PC-9 (cell line): ENCODE data around the gene TNIP3. TPM values are rescaled to one million over a fixed set of nuclear protein-coding genes. Genes with fewer than 3 reads are reported as not detected.

Source experiments
- Bru-seq: library from RNA; stranded (reverse); fragments of 400-500 nt; gene quantifications from one replicate; lab custom pipeline; 2021; lab: Mats Ljungman, UMichigan
- BruChase-seq, 2 experiments: library from RNA; stranded (reverse); fragments of 400-500 nt; gene quantifications; one replicate each; lab custom pipeline; 2021; lab: Mats Ljungman, UMichigan
- BruUV-seq: library from RNA; stranded (reverse); fragments of 400-500 nt; replicated peaks from 2 replicates; lab custom pipeline; 2021; lab: Mats Ljungman, UMichigan
- CTCF ChIA-PET: fragments of 300-600 bp; sonication (Branson Sonifier 250); formaldehyde crosslinking; loops from one replicate; lab custom pipeline; 2022; ENCODE audit warnings: antibody characterized with exemption; lab: Charles Lee
- POLR2A ChIA-PET: fragments of 300-600 bp; sonication (Branson Sonifier 250); formaldehyde crosslinking; loops from one replicate; lab custom pipeline; 2022; ENCODE audit warnings: antibody characterized with exemption; ENCODE audit not compliant: unreplicated experiment; lab: Charles Lee
- DNase-seq, 2 experiments: peaks; one replicate each; pipeline versions ENCODE4 v3.0.0 to v3.0.0-alpha.2; 2015 to 2022; ENCODE audit warnings: mixed read lengths in 1 of 2
- H2AFZ ChIP-seq: fragments of 200-600 bp; sonication (generic); 2 replicates; pipeline ENCODE4 v1.8.1; 2017; ENCODE audit warnings: antibody characterized with exemption
- H3F3A ChIP-seq: fragments of 200-600 bp; sonication (generic); 2 replicates; pipeline ENCODE4 v1.8.1; 2017; ENCODE audit warnings: antibody characterized with exemption, mild to moderate bottlenecking, low read depth; ENCODE audit not compliant: insufficient read depth
- H3K27ac ChIP-seq: fragments of 200-600 bp; sonication (generic); 2 replicates; pipeline ENCODE4 v1.6.1; 2016; ENCODE audit warnings: mixed run types
- H3K27me3 ChIP-seq: fragments of 200-600 bp; sonication (generic); 2 replicates; pipeline ENCODE4 v1.6.1; 2016; ENCODE audit warnings: low read depth, mixed run types; ENCODE audit not compliant: insufficient read depth
- H3K36me3 ChIP-seq: fragments of 200-600 bp; sonication (generic); 2 replicates; pipeline ENCODE4 v1.6.1; 2016; ENCODE audit warnings: low read depth, mixed run types
- H3K4me1 ChIP-seq: fragments of 200-600 bp; sonication (generic); replicated peaks from 2 replicates; pipeline ENCODE4 v1.6.1; 2016; ENCODE audit warnings: mixed run types; ENCODE audit not compliant: insufficient read depth
- H3K4me2 ChIP-seq: fragments of 200-600 bp; sonication (generic); 2 replicates; pipeline ENCODE4 v1.6.1; 2017; ENCODE audit warnings: mixed run types
- H3K4me3 ChIP-seq: fragments of 200-600 bp; sonication (generic); 2 replicates; pipeline ENCODE4 v1.6.1; 2016; ENCODE audit warnings: mixed run types
- H3K79me2 ChIP-seq: fragments of 200-600 bp; sonication (generic); 2 replicates; pipeline ENCODE4 v1.6.1; 2017; ENCODE audit warnings: low read depth, mixed run types
- H3K9me2 ChIP-seq: fragments of 200-600 bp; sonication (generic); 2 replicates; pipeline ENCODE4 v1.8.1; 2017; ENCODE audit warnings: mild to moderate bottlenecking; ENCODE audit not compliant: insufficient read depth
- H3K9me3 ChIP-seq: fragments of 200-600 bp; sonication (generic); 2 replicates; pipeline ENCODE4 v1.8.1; 2016; ENCODE audit warnings: low read depth; ENCODE audit not compliant: insufficient read depth
- H4K20me1 ChIP-seq: fragments of 200-600 bp; sonication (generic); 2 replicates; pipeline ENCODE4 v1.8.1; 2017; ENCODE audit not compliant: insufficient read depth
- CTCF ChIP-seq: fragments of 200-600 bp; sonication (generic); conservative IDR thresholded peaks from 2 replicates; pipeline ENCODE4 v1.6.1; 2017; ENCODE audit warnings: mixed run types, antibody characterized with exemption, mild to moderate bottlenecking, moderate library complexity
- EZH2 ChIP-seq: fragments of 200-600 bp; sonication (generic); IDR thresholded peaks from 2 replicates; pipeline ENCODE4 v1.8.0; 2017; ENCODE audit warnings: antibody characterized with exemption, low read depth
- intact Hi-C: fragments of 100-400 bp; cut with micrococcal nuclease; formaldehyde crosslinking; loops from one replicate; pipeline ENCODE4 v1.10.0; 2022; ENCODE audit not compliant: unreplicated experiment
- long read RNA-seq: library from polyadenylated mRNA; stranded (forward); transcript quantifications from one replicate; pipeline ENCODE4 v2.0.0, GENCODE V29; 2022
- total RNA-seq: library from RNA; stranded (reverse); gene quantifications from 2 replicates; pipeline ENCODE4 v1.2.3, GENCODE V29; 2021

The TNIP3 gene
- total RNA-seq (0.63 and 1.2 TPM in 2 replicates), Bru-seq, nascent RNA (percentile 20 among the genes with signal in this experiment), BruChase-seq, experiment 1, labeled RNA remaining after a 2-hour chase (percentile 13 among the genes with signal in this experiment), BruChase-seq, experiment 2, labeled RNA remaining after a 6-hour chase (percentile 17 among the genes with signal in this experiment)
- long read RNA-seq, partial matches to known transcripts: 1 of 4 reads
- long read RNA-seq, other reads (novel, unspliced or antisense): 3 of 4 reads

GRCh38 chr4:121164291-121164690, at the start of gene TNIP3:
Gene TNIP3 (minus strand): TSS chr4:121164321. CDS start chr4:121164125, 196 bp downstream.
- no peaks in the 10 kb centered on the region for H3K27me3 ChIP-seq
- H3K4me1 ChIP-seq: no peaks in the 10 kb centered on the region
- no peaks in the 10 kb centered on the region for H3K36me3 ChIP-seq
- no peaks in the 10 kb centered on the region for H3F3A ChIP-seq
- no peaks in the 10 kb centered on the region for H4K20me1 ChIP-seq
- BruUV-seq: no TSS peak
- no peaks in the 10 kb centered on the region for H3K9me3 ChIP-seq
- no peak within 1 kb of the TSS for H2AFZ ChIP-seq
- POLR2A ChIA-PET: no interaction called here
- intact Hi-C loops: no loop called here
- no peaks in the 10 kb centered on the region for H3K9me2 ChIP-seq
- H3K4me2 ChIP-seq: no peak within 1 kb of the TSS
- no peaks in the 10 kb centered on the region for H3K79me2 ChIP-seq
- DNase-seq: no peak
- TF ChIP-seq CTCF: no peak
- TF ChIP-seq EZH2: no peak
- CTCF ChIA-PET: no interaction called here
- no peak within 1 kb of the TSS for H3K27ac ChIP-seq
- no peak within 1 kb of the TSS for H3K4me3 ChIP-seq

- H3K4me3 ChIP-seq: no peak overlapping the region
- no peaks in the 10 kb centered on the region for H3K4me1 ChIP-seq
- no peaks in the 10 kb centered on the region for H4K20me1 ChIP-seq
- no peak for DNase-seq
- H3K4me2 ChIP-seq: no peak overlapping the region
- ChIA-PET POLR2A (no interaction called here), CTCF (no interaction called here)
- no peak overlapping the region for H3K27ac ChIP-seq
- TF ChIP-seq CTCF: no peak
- TF ChIP-seq EZH2: no peak
- H2AFZ ChIP-seq: no peak overlapping the region
- no TSS peak for BruUV-seq
- H3K27me3 ChIP-seq: no peaks in the 10 kb centered on the region
- no peaks in the 10 kb centered on the region for H3K79me2 ChIP-seq
- intact Hi-C loops: no loop called here
- H3F3A ChIP-seq: no peaks in the 10 kb centered on the region
- no peaks in the 10 kb centered on the region for H3K9me3 ChIP-seq
- no peaks in the 10 kb centered on the region for H3K36me3 ChIP-seq
- H3K9me2 ChIP-seq: no peaks in the 10 kb centered on the region; the same call in 1 of the 2 replicates
Observed at GRCh38 chr4:121212806-121213205, 48.7 kb upstream of the TNIP3 start.

GRCh38 chr4:121209171-121209570, 45.0 kb upstream of the TNIP3 start:
- intact Hi-C loops: no loop called here
- no peak for DNase-seq

More at GRCh38 chr4:121209171-121209570, 45.0 kb upstream of the TNIP3 start:
- H3K79me2 ChIP-seq: no peaks in the 10 kb centered on the region
- no TSS peak for BruUV-seq
- H3K4me1 ChIP-seq: no peaks in the 10 kb centered on the region
- H3K36me3 ChIP-seq: no peaks in the 10 kb centered on the region
- H3K9me2 ChIP-seq: no peaks in the 10 kb centered on the region; the same call in 1 of the 2 replicates
- POLR2A ChIA-PET: no interaction called here
- no peak for TF ChIP-seq CTCF
- TF ChIP-seq EZH2: no peak
- H3K9me3 ChIP-seq: no peaks in the 10 kb centered on the region
- no peak overlapping the region for H3K4me3 ChIP-seq
- CTCF ChIA-PET: no interaction called here
- no peaks in the 10 kb centered on the region for H4K20me1 ChIP-seq
- no peak overlapping the region for H2AFZ ChIP-seq
- no peaks in the 10 kb centered on the region for H3F3A ChIP-seq
- no peaks in the 10 kb centered on the region for H3K27me3 ChIP-seq
- no peak overlapping the region for H3K4me2 ChIP-seq
- no peak overlapping the region for H3K27ac ChIP-seq
